HEK293T (cell line): ENCODE measurements around the gene PLXNA2.

Source experiments
- CTCF ChIA-PET: fragments of 350-600 bp; formaldehyde crosslinking; extraction: SDS; loops from one replicate; lab custom pipeline; 2021; ENCODE audit warnings: antibody characterized with exemption, inconsistent platforms; lab: Yijun Ruan, JAX
- POLR2A ChIA-PET: fragments of 350-600 bp; formaldehyde crosslinking; extraction: SDS; loops from one replicate; lab custom pipeline; 2020; ENCODE audit warnings: antibody characterized with exemption, inconsistent platforms; lab: Yijun Ruan, JAX
- DNase-seq: peaks from one replicate; pipeline ENCODE4 v3.0.0; 2012; ENCODE audit warnings: mixed read lengths; ENCODE audit errors: extremely low spot score
- ARNT ChIP-seq: fragments of 450-650 bp; IDR thresholded peaks from 2 replicates; pipeline ENCODE4 v1.6.1; 2017; ENCODE audit warnings: mild to moderate bottlenecking
- BHLHE40 ChIP-seq: fragments of 450-650 bp; IDR thresholded peaks from 2 replicates; pipeline ENCODE4 v1.6.1; 2016; ENCODE audit warnings: mild to moderate bottlenecking, moderate library complexity, borderline replicate concordance
- CTBP1 ChIP-seq: fragments of 450-650 bp; IDR thresholded peaks from 2 replicates; pipeline ENCODE4 v1.6.1; 2016; ENCODE audit warnings: borderline replicate concordance
- ELF4 ChIP-seq: fragments of 450-650 bp; IDR thresholded peaks from 2 replicates; pipeline ENCODE4 v1.6.1; 2017; ENCODE audit warnings: antibody characterized with exemption
- FOXA1 ChIP-seq: fragments of 450-650 bp; IDR thresholded peaks from 2 replicates; pipeline ENCODE4 v1.6.1; 2016; ENCODE audit warnings: mild to moderate bottlenecking
- FOXK2 ChIP-seq: fragments of 450-650 bp; IDR thresholded peaks from 2 replicates; pipeline ENCODE4 v1.6.1; 2016; ENCODE audit warnings: mild to moderate bottlenecking
- FOXM1 ChIP-seq: fragments of 450-650 bp; IDR thresholded peaks from 2 replicates; pipeline ENCODE4 v1.6.1; 2017; ENCODE audit warnings: mild to moderate bottlenecking, borderline replicate concordance
- HDGF ChIP-seq: fragments of 450-650 bp; IDR thresholded peaks from 2 replicates; pipeline ENCODE4 v1.6.1; 2017; ENCODE audit warnings: antibody characterized with exemption, borderline replicate concordance
- L3MBTL2 ChIP-seq: fragments of 450-650 bp; conservative IDR thresholded peaks from 2 replicates; pipeline ENCODE4 v1.6.1; 2016; ENCODE audit warnings: mild to moderate bottlenecking
- LEF1 ChIP-seq: fragments of 450-650 bp; IDR thresholded peaks from 2 replicates; pipeline ENCODE4 v1.6.1; 2017; ENCODE audit warnings: mild to moderate bottlenecking, borderline replicate concordance
- NFRKB ChIP-seq: fragments of 450-650 bp; IDR thresholded peaks from 2 replicates; pipeline ENCODE4 v1.6.1; 2016; ENCODE audit warnings: mild to moderate bottlenecking, moderate library complexity
- PKNOX1 ChIP-seq: fragments of 450-650 bp; IDR thresholded peaks from 2 replicates; pipeline ENCODE4 v1.6.1; 2016
- SP1 ChIP-seq: fragments of 450-650 bp; IDR thresholded peaks from 2 replicates; pipeline ENCODE4 v1.6.1; 2017
- SUZ12 ChIP-seq: fragments of 450-650 bp; IDR thresholded peaks from 2 replicates; pipeline ENCODE4 v1.6.1; 2016; ENCODE audit warnings: mild to moderate bottlenecking
- TARDBP ChIP-seq: fragments of 450-650 bp; IDR thresholded peaks from 2 replicates; pipeline ENCODE4 v1.6.1; 2016
- ZNF384 ChIP-seq: fragments of 450-650 bp; IDR thresholded peaks from 2 replicates; pipeline ENCODE4 v1.6.1; 2016

PLXNA2 gene

DNA sequence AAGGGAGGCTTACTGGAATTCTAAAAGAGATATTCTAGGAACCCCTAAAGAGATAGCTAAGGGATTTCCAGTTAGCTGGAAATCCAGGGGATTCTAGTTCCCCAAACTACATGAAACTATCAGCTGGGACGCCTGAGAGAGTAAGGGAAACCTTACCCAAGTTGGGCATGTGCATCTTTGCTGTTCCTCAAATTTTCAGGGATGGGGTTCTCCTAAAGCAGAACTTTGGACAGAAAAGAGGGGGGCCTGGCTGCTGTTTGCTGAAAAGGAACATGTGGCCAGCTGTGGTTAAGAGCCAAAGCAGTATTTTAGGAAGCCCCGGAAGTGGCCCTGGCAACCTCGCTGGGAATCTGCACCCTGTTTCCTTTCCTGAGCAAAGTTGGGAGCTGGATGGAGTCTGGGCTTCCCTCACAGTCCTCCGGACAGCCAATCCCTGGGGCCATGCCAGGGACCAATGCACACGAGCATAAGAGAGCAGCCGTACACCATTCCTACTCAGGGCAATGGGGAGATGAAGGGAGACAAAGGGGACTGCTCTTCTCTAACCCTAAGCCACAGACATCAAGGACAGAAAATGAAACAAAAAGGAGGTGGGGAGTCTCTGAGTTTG is 154.3 kb downstream of the PLXNA2 start:
- ChIA-PET CTCF (interaction anchor here (0.5 to 0.7 kb wide), 2 partner anchors 15 to 68 kb away, joined by 4 to 6 read pairs; no protein-coding TSS in a partner anchor), POLR2A (no interaction called here)
- no peak for DNase-seq
- TF ChIP-seq LEF1 (no peak), SUZ12 (no peak), ARNT (no peak), PKNOX1 (no peak), ELF4 (no peak), FOXM1 (no peak), L3MBTL2 (no peak), ZNF384 (no peak), SP1 (no peak), FOXA1 (no peak), HDGF (no peak), NFRKB (no peak), BHLHE40 (no peak)

- DNase-seq = no peak
- ChIA-PET POLR2A (no interaction called here), CTCF (interaction anchor here (0.5 to 1.5 kb wide), 2 partner anchors 15 to 68 kb away, joined by 6 to 9 read pairs; no protein-coding TSS in a partner anchor)
- no peak for TF ChIP-seq HDGF
- no peak for TF ChIP-seq FOXM1
- TF ChIP-seq FOXK2 = no peak
- TF ChIP-seq ARNT = no peak
- no peak for TF ChIP-seq L3MBTL2
- TF ChIP-seq PKNOX1 = no peak
- no peak for TF ChIP-seq LEF1
- no peak for TF ChIP-seq SUZ12
- TF ChIP-seq ELF4 = no peak
- TF ChIP-seq FOXA1 = no peak
- TF ChIP-seq CTBP1 = no peak
- TF ChIP-seq NFRKB = no peak
- TF ChIP-seq ZNF384 = no peak
Observed at GRCh38 chr1:208089149-208089548, 155.0 kb downstream of the PLXNA2 start.

GRCh38 chr1:208088319-208088718 is 155.9 kb downstream of the PLXNA2 start:
- CTCF ChIA-PET = interaction anchor here (1.5 kb wide), 1 partner anchor 67 kb away, joined by 9 read pairs; no protein-coding TSS in a partner anchor
- POLR2A ChIA-PET = no interaction called here
- no peak for DNase-seq
- TF ChIP-seq BHLHE40 (no peak), ARNT (no peak), SUZ12 (no peak), ZNF384 (no peak), TARDBP (no peak), CTBP1 (no peak), PKNOX1 (no peak), SP1 (no peak)

DNA sequence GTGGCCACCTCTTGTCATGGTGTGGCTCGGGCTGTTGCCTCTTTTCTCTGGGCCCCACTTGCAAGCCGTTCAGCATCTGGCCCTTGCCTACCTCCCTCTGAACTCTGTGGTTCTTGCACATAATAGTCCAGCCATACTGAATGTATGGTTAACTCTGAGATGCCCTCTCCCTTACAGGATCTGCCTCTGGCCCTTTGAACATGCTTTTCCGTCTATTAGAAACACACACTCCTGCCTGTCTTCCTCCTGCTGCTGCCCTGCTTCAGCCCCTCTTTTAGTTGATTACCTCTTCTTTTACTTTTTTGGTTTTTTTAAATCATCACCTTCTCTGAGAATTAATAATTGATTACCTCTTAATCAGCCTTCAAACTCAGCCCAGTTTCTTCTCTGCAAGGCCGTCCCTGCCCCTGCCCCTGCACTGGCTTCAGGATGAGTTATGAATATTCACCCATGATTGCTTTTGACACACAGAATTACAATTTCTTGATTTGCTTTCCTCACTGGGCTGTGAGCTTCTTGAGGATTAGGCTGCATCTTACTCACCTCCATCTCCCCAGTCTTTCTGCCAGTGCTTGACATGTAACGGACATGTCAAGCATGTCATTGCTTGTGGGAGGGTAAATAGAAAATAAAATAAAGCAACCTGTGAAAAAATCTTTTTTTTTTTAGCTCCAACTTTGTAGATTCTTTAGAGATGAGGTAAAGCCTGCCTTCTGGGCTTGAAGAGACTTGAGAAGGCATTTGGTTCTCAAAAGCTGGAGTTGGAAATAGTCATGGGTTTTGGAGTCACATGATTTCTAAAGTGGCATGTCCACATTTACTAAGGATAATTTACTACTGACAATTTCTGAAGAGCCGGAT is 158.3 kb downstream of the PLXNA2 start:
- POLR2A ChIA-PET = no interaction called here
- no peak for TF ChIP-seq NFRKB
- TF ChIP-seq ARNT = no peak
- TF ChIP-seq PKNOX1 = no peak
- no peak for TF ChIP-seq HDGF
- no peak for TF ChIP-seq ELF4
- no peak for TF ChIP-seq ZNF384
- TF ChIP-seq LEF1 = no peak
- TF ChIP-seq BHLHE40 = no peak
- TF ChIP-seq SUZ12 = no peak
- no peak for TF ChIP-seq FOXA1
- no peak for TF ChIP-seq FOXM1
- TF ChIP-seq FOXK2 = no peak
- no peak for TF ChIP-seq CTBP1
- TF ChIP-seq L3MBTL2 = no peak
- no peak for TF ChIP-seq TARDBP
- no peak for TF ChIP-seq SP1

GRCh38 chr1:208084764-208085163 is 159.4 kb downstream of the PLXNA2 start:
- no peak for DNase-seq
- no peak for TF ChIP-seq HDGF
- TF ChIP-seq FOXA1 = no peak
- no peak for TF ChIP-seq SUZ12
- no peak for TF ChIP-seq FOXM1
- no peak for TF ChIP-seq BHLHE40
- no peak for TF ChIP-seq ELF4
- TF ChIP-seq PKNOX1 = no peak
- no peak for TF ChIP-seq TARDBP
- no peak for TF ChIP-seq CTBP1
- TF ChIP-seq SP1 = no peak
- no peak for TF ChIP-seq L3MBTL2
- no peak for TF ChIP-seq ZNF384
- no peak for TF ChIP-seq LEF1
- no peak for TF ChIP-seq ARNT
- no peak for TF ChIP-seq NFRKB
- TF ChIP-seq FOXK2 = no peak
- POLR2A ChIA-PET = no interaction called here
- CTCF ChIA-PET = no interaction called here

More for the DNA sequence above, 158.3 kb downstream of the PLXNA2 start:
- no peak for DNase-seq
- CTCF ChIA-PET = no interaction called here
